GM12872 (cell line): ENCODE data around the gene DNAH11.

ENCODE experiments used
- TF ChIP-seq, protein P1 (sequence below): IDR thresholded peaks from 3 replicates; pipeline ENCODE4 v1.5.1; 2011; ENCODE audit warnings: low read depth, mild to moderate bottlenecking, low read length, moderate library complexity; ENCODE audit not compliant: insufficient read depth

DNAH11 gene

DNA sequence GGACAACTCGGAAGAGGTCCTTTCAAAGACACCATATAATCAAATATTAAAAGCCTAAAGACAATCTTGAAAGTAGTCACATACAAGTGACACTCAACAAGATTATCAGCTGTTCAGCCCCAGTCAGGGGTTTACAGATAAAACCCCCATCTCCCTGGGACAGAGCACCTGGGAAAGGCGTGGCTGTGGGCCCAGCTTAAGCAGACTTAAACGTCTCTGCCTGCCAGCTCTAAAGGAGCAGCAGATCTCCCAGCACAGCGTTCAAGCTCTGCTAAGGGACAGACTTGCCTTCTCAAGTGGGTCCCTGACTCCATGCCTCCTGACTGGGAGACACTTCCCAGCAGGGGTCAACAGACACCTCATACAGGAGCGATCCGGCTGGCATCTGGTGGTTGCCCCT is 384.9 kb downstream of the DNAH11 start:
- TF ChIP-seq, protein P1, sequence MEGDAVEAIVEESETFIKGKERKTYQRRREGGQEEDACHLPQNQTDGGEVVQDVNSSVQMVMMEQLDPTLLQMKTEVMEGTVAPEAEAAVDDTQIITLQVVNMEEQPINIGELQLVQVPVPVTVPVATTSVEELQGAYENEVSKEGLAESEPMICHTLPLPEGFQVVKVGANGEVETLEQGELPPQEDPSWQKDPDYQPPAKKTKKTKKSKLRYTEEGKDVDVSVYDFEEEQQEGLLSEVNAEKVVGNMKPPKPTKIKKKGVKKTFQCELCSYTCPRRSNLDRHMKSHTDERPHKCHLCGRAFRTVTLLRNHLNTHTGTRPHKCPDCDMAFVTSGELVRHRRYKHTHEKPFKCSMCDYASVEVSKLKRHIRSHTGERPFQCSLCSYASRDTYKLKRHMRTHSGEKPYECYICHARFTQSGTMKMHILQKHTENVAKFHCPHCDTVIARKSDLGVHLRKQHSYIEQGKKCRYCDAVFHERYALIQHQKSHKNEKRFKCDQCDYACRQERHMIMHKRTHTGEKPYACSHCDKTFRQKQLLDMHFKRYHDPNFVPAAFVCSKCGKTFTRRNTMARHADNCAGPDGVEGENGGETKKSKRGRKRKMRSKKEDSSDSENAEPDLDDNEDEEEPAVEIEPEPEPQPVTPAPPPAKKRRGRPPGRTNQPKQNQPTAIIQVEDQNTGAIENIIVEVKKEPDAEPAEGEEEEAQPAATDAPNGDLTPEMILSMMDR: no peak

DNA sequence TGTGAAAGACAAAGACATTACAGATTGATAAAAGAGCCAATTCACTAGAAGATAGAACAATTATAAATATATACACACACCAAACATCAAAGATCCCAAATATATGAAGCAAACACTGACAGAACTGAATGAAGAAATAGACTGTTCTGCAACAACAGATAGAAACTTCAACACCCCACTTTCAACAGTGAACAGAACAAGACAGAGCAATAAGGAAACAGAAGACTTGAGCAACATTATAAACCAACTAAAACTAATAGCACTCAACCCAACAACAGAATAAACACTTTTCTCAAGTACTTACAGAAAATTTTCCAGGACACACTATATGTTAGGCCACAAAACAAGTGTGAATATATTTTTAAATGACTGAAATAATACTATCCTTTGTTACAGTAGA is 392.0 kb downstream of the DNAH11 start:
- TF ChIP-seq, protein P1: no peak

GRCh38 chr7:21938463-21938862 is 395.6 kb downstream of the DNAH11 start:
- TF ChIP-seq, protein P1: no peak

GRCh38 chr7:21939136-21939857 is 396.5 kb downstream of the DNAH11 start:
- TF ChIP-seq, protein P1: no peak

DNA sequence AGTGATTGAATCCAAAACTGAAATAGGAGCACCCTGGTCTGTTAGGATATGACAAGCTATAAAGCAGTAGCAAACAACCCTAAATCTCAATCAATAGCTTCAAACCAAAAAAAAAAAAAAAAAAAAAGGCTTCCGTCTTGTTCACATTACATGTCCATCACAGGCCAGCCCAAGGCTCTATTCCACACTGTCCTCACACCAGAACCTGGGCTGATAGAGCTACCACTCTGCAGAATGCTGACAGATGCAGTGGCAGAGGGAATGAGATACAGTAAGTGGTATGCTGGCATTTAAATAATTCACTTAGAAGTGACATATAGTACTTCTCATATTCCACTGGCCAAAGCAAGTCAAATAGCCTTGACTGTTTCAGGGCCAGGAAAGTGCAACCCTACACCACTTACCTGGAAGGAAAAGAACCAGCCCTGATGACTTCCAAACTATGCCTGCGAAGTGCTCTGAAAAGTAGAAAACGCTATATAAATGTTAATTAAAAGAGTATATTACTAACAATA is 397.1 kb downstream of the DNAH11 start:
- TF ChIP-seq, protein P1: no peak

- TF ChIP-seq, protein P1: no peak
These were observed 398.8 kb downstream of the DNAH11 start for GRCh38 chr7:21941611-21942141.

GRCh38 chr7:21942955-21943354 is 400.1 kb downstream of the DNAH11 start:
- TF ChIP-seq, protein P1: no peak
